Bronchial epithelial cell (primary cell): ENCODE results near the gene ICAM4. TPM values are rescaled to one million over a fixed set of nuclear protein-coding genes. Genes with fewer than 3 reads are reported as not detected.

Experiments
- DNase-seq: peaks from one replicate; pipeline ENCODE4 v3.0.0-alpha.2; 2010; ENCODE audit warnings: low read depth
- FAIRE-seq: peaks from 2 replicates; lab custom pipeline; 2011; peaks lifted over from hg19 to GRCh38; lab: Jason Lieb, UNC
- H3K27me3 ChIP-seq: 2 replicates; pipeline ENCODE4 v1.5.1; 2011; ENCODE audit warnings: low read length; ENCODE audit not compliant: control insufficient read depth, insufficient read depth
- H3K36me3 ChIP-seq: 2 replicates; pipeline ENCODE4 v1.5.1; 2011; ENCODE audit warnings: low read length; ENCODE audit not compliant: control insufficient read depth, insufficient read depth
- H3K4me3 ChIP-seq: 2 replicates; pipeline ENCODE4 v1.5.1; 2011; ENCODE audit warnings: mild to moderate bottlenecking, low read depth, low read length, control low read depth
- total RNA-seq: library from RNA; depleted of rRNA; stranded (reverse); fragments of >200 nt; gene quantifications from 2 replicates; pipeline ENCODE4 v1.2.1, GENCODE V29; 2014
- TF ChIP-seq, protein P1 (sequence below): IDR thresholded peaks from 2 replicates; pipeline ENCODE4 v1.5.1; 2011; ENCODE audit warnings: mild to moderate bottlenecking, moderate library complexity, low read length, control low read depth, inconsistent platforms; ENCODE audit not compliant: insufficient read depth, severe bottlenecking

Gene ICAM4
- total RNA-seq, 1 donor from 2014 or later = 10.8 TPM

DNA sequence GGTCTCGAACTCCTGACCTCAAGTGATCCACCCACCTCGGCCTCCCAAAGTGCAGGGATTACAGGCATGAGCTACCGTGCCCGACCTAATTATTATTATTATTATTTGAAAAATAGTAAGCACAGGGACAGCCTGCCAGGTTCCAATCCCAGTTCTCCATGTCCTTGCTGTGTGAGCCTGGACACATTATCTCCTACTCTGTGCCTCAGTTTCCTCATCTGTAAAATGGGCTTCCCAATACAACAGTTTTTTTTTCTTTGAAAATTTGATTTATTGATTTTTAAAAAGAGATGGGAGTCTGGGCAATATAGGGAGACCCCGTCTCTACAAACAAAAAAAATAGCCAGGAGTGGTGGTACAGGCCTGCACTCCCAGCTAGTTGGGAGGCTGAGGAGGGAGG is 19.6 kb downstream of the ICAM4 start:
- Histone ChIP-seq H3K27me3 (no peaks in the 10 kb centered on the region), H3K36me3 (no peaks in the 10 kb centered on the region), H3K4me3 (no peak overlapping the region)
- FAIRE-seq (no peak), DNase-seq (no peak)
- TF ChIP-seq, protein P1, sequence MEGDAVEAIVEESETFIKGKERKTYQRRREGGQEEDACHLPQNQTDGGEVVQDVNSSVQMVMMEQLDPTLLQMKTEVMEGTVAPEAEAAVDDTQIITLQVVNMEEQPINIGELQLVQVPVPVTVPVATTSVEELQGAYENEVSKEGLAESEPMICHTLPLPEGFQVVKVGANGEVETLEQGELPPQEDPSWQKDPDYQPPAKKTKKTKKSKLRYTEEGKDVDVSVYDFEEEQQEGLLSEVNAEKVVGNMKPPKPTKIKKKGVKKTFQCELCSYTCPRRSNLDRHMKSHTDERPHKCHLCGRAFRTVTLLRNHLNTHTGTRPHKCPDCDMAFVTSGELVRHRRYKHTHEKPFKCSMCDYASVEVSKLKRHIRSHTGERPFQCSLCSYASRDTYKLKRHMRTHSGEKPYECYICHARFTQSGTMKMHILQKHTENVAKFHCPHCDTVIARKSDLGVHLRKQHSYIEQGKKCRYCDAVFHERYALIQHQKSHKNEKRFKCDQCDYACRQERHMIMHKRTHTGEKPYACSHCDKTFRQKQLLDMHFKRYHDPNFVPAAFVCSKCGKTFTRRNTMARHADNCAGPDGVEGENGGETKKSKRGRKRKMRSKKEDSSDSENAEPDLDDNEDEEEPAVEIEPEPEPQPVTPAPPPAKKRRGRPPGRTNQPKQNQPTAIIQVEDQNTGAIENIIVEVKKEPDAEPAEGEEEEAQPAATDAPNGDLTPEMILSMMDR = no peak

DNA sequence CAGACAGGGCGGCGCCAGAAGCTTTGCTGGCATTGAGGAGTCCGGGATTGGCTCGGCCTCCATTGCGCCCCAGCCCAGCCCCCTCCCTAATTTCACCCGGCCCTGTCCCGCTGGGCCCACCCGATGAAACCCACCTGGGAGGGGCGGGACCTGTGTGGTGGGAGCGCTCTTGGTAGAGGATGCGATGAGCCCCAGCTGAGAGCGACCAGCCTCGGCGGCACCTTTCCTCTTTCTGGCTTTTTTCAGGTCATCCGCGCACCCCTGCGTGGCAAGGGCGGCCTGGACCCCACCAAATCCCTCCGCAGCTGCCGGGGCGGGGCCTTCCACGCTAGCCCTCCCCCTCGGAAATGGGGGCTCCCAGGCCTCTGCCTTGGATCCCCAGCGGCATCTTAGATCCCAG is 22.7 kb downstream of the ICAM4 start, which contains the start of gene ZGLP1:
Gene ZGLP1 (minus strand): TSS at position 393 of the 400 bp plus-strand sequence.
- H3K36me3 ChIP-seq = peaks cover 2% of the 10 kb centered on the region
- no peak for FAIRE-seq

DNA sequence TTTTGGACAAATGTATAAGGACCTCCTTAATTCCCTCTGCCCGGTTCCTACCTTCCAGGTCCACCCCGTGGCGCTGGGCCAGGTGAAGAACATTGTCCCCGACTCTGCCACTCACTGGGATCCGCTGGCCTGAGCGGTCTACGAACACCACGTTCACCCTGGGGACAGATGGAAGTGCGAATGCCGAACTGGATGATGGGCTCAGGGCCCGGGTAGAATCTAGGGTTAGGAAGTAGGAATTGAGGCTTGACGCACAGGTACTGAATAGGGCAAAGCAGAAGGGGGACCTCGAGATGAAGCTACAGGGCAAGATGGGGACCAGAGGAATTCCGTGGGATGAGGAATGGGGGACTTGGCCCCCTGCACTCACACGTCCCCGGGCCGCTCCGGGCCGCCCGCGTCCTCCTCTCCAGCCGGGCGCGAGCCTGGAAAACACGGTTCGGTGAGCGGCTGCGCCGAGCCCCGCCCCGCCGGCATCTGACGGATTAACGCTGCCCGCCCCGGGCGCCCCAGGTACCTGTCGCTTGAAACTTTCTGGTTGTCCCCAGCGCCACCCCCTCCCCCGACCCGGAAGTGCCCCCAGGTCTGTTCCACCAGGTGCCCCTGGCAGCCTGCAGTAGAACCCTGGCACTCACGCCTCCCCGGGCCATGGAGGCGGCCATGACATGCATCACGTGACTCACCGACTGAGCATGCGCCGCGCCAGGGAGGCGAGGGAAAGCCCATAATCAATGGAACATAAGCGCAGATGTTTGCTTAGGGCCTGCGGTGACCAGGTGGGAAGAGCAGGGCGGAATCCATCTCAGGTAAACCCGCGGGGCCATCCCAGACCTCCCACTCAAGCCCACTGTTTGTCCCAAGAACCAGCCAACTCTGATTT is 28.8 kb downstream of the ICAM4 start, which contains the start of gene FDX2:
Gene FDX2 (minus strand): TSS at position 681 of the 880 bp plus-strand sequence. CDS start 19 bp downstream, at position 662.
- DNase-seq (peak; percentile 65), FAIRE-seq (no peak)
- H3K4me3 ChIP-seq = peak within 1 kb of the TSS; percentile 65
- H3K36me3 ChIP-seq = peaks cover 16% of the 10 kb centered on the region
- no peaks in the 10 kb centered on the region for H3K27me3 ChIP-seq
- TF ChIP-seq, protein P1 = no peak

More for the DNA sequence above, 22.7 kb downstream of the ICAM4 start, which contains the start of gene ZGLP1:
- Histone ChIP-seq H3K27me3 (no peaks in the 10 kb centered on the region), H3K4me3 (no peak within 1 kb of the TSS)
- DNase-seq = no peak
- TF ChIP-seq, protein P1 = no peak

DNA sequence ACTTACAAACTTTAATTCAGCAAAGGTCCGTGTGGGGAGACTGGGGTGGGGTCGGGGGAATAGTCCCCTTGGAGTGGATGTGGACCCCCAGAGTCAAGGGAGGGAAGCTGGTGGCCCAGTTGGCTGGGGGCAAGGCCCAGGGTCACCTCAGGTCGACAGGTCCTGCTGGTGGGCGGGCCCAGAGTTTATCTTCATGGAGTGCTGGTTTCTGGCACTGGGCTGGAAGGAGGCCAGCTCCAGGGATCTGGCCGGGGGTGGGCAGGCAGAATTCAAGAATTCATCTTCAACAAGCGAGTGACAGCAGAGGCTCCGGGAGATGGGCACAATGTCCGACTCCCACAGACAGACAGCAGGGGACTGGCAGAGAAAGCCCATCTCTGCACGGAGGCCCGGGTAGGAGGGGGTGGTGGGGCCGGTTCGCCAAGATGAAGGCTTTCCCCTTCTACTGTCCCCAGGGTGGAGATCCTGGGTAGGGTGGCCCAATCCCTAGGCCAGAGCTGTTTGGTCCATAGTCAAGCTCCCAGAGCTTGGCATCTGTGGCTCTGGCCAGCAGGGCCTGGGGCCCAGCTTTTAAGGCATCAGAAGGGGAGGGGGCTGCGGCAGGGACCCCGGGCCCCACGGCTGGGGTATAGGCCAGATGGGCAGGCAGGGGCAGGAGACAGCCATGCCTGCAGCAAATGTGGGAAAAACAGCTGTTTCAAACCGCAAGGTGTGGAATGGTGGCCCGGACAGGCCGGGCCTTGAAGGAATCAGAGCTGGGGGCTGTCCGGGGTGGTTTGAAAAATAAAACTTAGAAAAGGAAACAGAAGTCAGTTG is 29.7 kb downstream of the ICAM4 start:
- DNase-seq = no peak
- TF ChIP-seq, protein P1 = no peak
- no peak for FAIRE-seq
- peaks cover 20% of the 10 kb centered on the region for H3K36me3 ChIP-seq
- no peaks in the 10 kb centered on the region for H3K27me3 ChIP-seq
- H3K4me3 ChIP-seq = peak overlapping the region; percentile 65

DNA sequence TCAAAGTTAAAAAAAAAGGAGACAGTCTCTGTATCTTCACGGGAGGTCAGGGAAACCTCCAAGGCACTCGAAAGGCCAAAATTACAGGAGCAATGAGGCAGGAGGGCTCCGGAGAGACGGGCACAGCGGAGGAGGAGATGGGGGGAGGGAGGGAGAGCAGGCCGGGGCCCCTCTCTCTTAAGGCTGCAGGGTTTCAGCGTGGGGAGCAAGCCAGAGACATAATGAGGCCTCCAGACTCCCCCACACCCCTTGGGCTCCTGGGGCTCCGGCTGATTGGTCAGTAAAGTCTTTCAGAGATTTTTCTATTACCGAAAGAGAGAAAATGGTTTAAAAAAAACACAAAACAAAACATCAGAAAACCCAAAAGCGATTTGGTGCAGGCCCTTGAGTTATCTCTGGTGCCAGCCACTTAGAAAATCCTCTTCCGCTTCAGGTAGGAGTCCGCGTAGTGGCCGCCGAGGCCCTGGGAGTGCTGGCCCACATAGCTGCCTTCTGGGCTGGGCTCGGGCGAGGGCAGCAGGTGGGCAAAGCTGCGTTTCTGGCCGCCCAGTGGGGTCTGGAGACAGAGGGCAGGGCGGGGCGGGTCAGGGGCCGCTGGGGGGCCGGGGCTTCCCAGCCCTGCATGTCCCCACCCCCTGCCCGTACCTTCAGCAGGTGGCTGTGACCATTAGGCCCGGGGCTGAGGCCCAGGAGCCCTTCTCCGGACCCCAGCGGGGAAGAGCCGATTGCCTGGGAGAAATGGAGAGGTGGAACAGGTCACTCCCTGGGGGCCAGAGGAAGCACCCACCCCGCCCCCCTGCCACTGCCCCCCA is 30.5 kb downstream of the ICAM4 start:
- Histone ChIP-seq H3K27me3 (no peaks in the 10 kb centered on the region), H3K36me3 (peaks cover 22% of the 10 kb centered on the region), H3K4me3 (no peak overlapping the region)
- DNase-seq (no peak), FAIRE-seq (no peak)
- TF ChIP-seq, protein P1 = no peak
